Middle frontal gyrus (tissue), 1 donor: ENCODE measurements around the gene GALNT9.
"Not testable (repeated sequence)": the region's sequence is repeated elsewhere in the genome, so short reads cannot be mapped to it uniquely, and the experiment has no call there.

Experiments used
- DNase-seq: peaks from one replicate; pipeline ENCODE4 v3.0.0-alpha.2; 2015; ENCODE audit warnings: low spot score; ENCODE audit errors: extremely low spot score

Gene GALNT9

GRCh38 chr12:132295561-132295960 is 33.8 kb downstream of the GALNT9 start:
- DNase-seq = not testable (repeated sequence)

- DNase-seq = no peak
These were observed 34.3 kb downstream of the GALNT9 start for GRCh38 chr12:132295101-132295526.

- no peak for DNase-seq
These were observed 35.0 kb downstream of the GALNT9 start for GRCh38 chr12:132294121-132295034.

- DNase-seq = no peak
These were observed 36.8 kb downstream of the GALNT9 start for GRCh38 chr12:132292328-132293319.

- no peak for DNase-seq
These were observed 37.8 kb downstream of the GALNT9 start for GRCh38 chr12:132291402-132292175.

GRCh38 chr12:132290203-132290540 is 39.2 kb downstream of the GALNT9 start:
- no peak for DNase-seq

- no peak for DNase-seq
These were observed 39.8 kb downstream of the GALNT9 start for GRCh38 chr12:132289356-132290202.

- no peak for DNase-seq
These were observed 40.7 kb downstream of the GALNT9 start for GRCh38 chr12:132288516-132289215.

GRCh38 chr12:132287391-132288238 is 41.8 kb downstream of the GALNT9 start:
- DNase-seq = no peak

- DNase-seq = no peak
These were observed 42.5 kb downstream of the GALNT9 start for GRCh38 chr12:132286912-132287311.

- no peak for DNase-seq
These were observed 43.3 kb downstream of the GALNT9 start for GRCh38 chr12:132285991-132286681.

- DNase-seq = no peak
These were observed 44.3 kb downstream of the GALNT9 start for GRCh38 chr12:132284827-132285741.

- no peak for DNase-seq
These were observed 45.1 kb downstream of the GALNT9 start for GRCh38 chr12:132284071-132284826.

GRCh38 chr12:132282950-132283771 is 46.2 kb downstream of the GALNT9 start:
- DNase-seq = no peak
